Naive thymus-derived CD8-positive, alpha-beta T cell (primary cell): ENCODE measurements around the gene HIPK1. TPM values are rescaled to one million over a fixed set of nuclear protein-coding genes. Genes with fewer than 3 reads are reported as not detected.

Source experiments
- ATAC-seq, 2 donors: fragments of 150-1000 bp; cut with Tn5 transposase in 1 of 2; sonication (Bioruptor Pico), chemical (Tn5 transposase) in 1 of 2; 1 replicate in 1 of 2; 2 replicates in 1 of 2; pipeline ENCODE4 v1.10.0; 2021; ENCODE audit warnings: mild to moderate bottlenecking in 2 of 2, moderate library complexity in 2 of 2
- POLR2A ChIA-PET: fragments of 350-600 bp; sonication (Branson Sonifier 250); formaldehyde crosslinking; loops from one replicate; lab custom pipeline; 2021; ENCODE audit warnings: antibody characterized with exemption; lab: Charles Lee
- DNase-seq, 10 donors: peaks; one replicate each; pipeline versions ENCODE4 v3.0.0 to v3.0.0-alpha.2; 2020 to 2022
- H3K27ac Mint-ChIP-seq, 10 donors: one replicate each; pipeline ENCODE4 v1.8.0; 2020 to 2022; ENCODE audit warnings: mild to moderate bottlenecking in 10 of 10, mixed read lengths in 10 of 10, moderate library complexity in 4 of 10, inconsistent platforms in 1 of 10
- H3K27me3 Mint-ChIP-seq, 5 donors: one replicate each; pipeline ENCODE4 v1.8.0; 2021 to 2022; ENCODE audit warnings: mixed read lengths in 5 of 5
- H3K36me3 Mint-ChIP-seq, 3 donors: one replicate each; pipeline ENCODE4 v1.8.0; 2020 to 2022; ENCODE audit warnings: mixed read lengths in 3 of 3, mild to moderate bottlenecking in 2 of 3, inconsistent platforms in 1 of 3
- H3K4me1 Mint-ChIP-seq, 4 donors: one replicate each; pipeline ENCODE4 v1.8.0; 2021 to 2022; ENCODE audit warnings: mixed read lengths in 4 of 4
- H3K4me3 Mint-ChIP-seq, 10 donors: one replicate each; pipeline ENCODE4 v1.8.0; 2020 to 2022; ENCODE audit warnings: mild to moderate bottlenecking in 10 of 10, mixed read lengths in 10 of 10, moderate library complexity in 6 of 10, inconsistent platforms in 1 of 10
- H3K9me3 Mint-ChIP-seq, 9 donors: one replicate each; pipeline ENCODE4 v1.8.0; 2020 to 2022; ENCODE audit warnings: mixed read lengths in 9 of 9, mild to moderate bottlenecking in 3 of 9, inconsistent platforms in 1 of 9, moderate library complexity in 1 of 9
- polyA plus RNA-seq, 3 donors: library from polyadenylated mRNA; unstranded; fragments of 300-500 nt; fragmentation: Illumina TruSeq; gene quantifications; one replicate each; pipeline ENCODE4 v1.2.3, GENCODE V29; 2021
- total RNA-seq, 8 experiments: library from RNA in 2 of 8; stranded (reverse) in 2 of 8; gene quantifications; one replicate each; pipeline ENCODE4 v1.2.3 and lab custom pipeline; 2021 to 2026

HIPK1 gene
- total and polyA plus RNA-seq, 5 experiments from 2014 or later = 14.5 to 138 (median 19.3) TPM

DNA sequence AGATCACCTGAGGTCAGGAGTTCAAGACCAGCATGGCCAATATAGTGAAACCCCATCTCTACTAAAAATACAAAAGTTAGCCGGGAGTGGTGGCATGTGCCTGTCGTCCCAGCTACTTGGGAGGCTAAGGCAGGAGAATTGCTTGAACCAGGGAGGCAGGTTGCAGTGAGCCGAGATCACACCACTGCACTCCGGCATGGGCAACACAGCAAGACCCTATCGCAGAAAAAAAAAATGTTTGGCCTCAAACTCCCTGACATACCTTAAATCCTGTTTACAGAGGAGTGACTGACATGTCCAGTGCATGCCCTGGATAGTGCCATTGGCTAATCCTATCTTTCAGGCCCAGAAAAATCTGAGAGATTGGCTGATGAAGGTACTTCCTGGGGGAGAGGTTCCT, 12.2 kb upstream of the HIPK1 start:
- no peak for DNase-seq
- peaks cover 0 to 6% (median 0%) of the 10 kb centered on the region in 4 donors for H3K4me1 Mint-ChIP-seq
- peaks cover 0 to 9% (median 0%) of the 10 kb centered on the region in 3 donors for H3K36me3 Mint-ChIP-seq

DNA sequence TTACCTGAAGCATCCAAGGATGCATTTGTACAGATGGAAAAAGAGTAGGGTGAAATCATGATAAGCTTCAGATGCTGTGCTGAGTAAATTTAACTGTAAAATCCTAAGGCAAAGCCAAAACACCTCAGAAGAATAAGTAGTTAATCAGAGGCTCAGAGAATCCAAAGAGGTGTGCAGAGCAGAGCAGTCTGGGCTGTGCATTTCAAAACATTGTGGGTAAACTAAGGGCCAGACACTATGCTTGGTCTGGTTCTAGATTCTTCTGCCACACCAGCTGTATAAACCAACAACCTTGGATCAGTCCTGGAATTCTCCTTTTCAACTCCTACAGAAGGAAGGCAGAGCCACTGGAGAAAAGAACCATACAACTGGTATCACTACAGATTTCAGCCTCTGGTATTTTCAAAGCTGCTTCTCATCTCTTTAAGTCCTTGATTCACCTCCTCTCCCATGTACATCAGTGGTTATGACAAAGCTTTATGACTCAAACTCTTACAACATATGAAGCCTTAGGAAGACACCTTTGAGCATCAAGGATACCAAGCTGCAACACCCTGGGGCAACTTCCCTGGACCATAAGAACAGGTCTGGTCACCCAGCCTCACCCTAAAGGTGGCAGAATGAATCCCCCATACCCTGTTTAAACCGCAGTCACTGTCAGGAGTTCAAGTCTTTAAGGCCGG, 11.6 kb upstream of the HIPK1 start:
- H3K9me3 Mint-ChIP-seq = no peaks in the 10 kb centered on the region
- peaks cover 0 to 5% (median 0%) of the 10 kb centered on the region in 5 donors for H3K27me3 Mint-ChIP-seq
- DNase-seq (no peak), ATAC-seq (no peak)
- H3K4me3 Mint-ChIP-seq = no peak overlapping the region
- H3K27ac Mint-ChIP-seq = peak overlapping the region in 1 of 10 donors; percentile 44
- POLR2A ChIA-PET = interaction anchor here (0.8 kb wide), 1 partner anchor 12 kb away, joined by 3 read pairs; the partner anchor contains the start of gene HIPK1
- H3K4me1 Mint-ChIP-seq = peaks cover 0 to 6% (median 0%) of the 10 kb centered on the region in 4 donors
- H3K36me3 Mint-ChIP-seq = peaks cover 0 to 8% (median 0%) of the 10 kb centered on the region in 3 donors

More for the DNA sequence above, 12.2 kb upstream of the HIPK1 start:
- H3K9me3 Mint-ChIP-seq = no peaks in the 10 kb centered on the region
- ATAC-seq = no peak
- POLR2A ChIA-PET = interaction anchor here (0.7 to 1.8 kb wide), 2 partner anchors 12 to 28 kb away, joined by 3 to 8 read pairs; partner anchors contain the start of gene HIPK1
- no peak overlapping the region for H3K4me3 Mint-ChIP-seq
- H3K27me3 Mint-ChIP-seq = peaks cover 0 to 5% (median 0%) of the 10 kb centered on the region in 5 donors
- H3K27ac Mint-ChIP-seq = no peak overlapping the region

DNA sequence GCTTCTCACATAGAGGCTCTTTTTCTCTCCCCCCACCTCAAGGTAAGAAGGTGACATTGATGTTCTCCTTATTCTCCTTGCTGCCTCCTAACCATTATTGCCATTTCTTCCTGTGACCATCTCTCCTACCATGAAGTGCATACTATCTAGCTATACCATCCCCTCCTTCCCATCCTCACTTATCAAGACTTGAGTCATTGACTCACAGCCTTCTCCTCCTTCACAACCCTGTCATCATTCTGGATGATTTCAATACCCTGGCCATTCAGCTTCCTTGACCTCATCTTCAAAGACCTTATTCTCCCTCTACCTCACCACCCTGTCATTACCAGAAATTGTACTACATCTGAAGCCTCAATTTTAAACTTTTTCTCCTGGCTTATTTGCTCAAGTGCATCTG, 10.9 kb upstream of the HIPK1 start:
- no peak for DNase-seq
- no peak for ATAC-seq
- Mint-ChIP-seq H3K27ac (peak overlapping the region in 1 of 10 donors; percentile 44), H3K4me1 (peaks cover 0 to 3% (median 0%) of the 10 kb centered on the region in 4 donors), H3K9me3 (no peaks in the 10 kb centered on the region), H3K36me3 (peaks cover 0 to under 1% (median 0%) of the 10 kb centered on the region in 3 donors), H3K4me3 (no peak overlapping the region), H3K27me3 (peaks cover 0 to 5% (median 2%) of the 10 kb centered on the region in 5 donors)
- POLR2A ChIA-PET = no interaction called here

DNA sequence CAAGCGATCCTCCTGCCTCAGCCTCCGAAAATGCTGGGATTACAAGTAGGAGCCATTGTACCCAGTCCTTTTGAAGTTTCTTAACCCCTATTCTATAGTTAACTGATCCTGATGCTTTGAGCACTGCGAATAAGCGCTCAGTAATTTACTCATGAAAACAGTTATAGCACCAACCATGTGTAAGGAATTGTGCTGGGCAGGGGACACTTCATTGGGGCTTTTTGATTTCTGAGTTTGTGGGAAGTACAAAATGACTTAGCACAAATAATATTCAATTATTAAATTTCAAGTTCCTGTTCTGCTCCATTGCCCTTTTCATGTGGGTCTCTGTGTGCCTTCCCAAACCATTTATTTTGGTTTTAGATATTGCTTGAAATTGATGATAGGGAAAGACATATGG, 6.2 kb upstream of the HIPK1 start:
- no peak overlapping the region for H3K4me3 Mint-ChIP-seq

DNA sequence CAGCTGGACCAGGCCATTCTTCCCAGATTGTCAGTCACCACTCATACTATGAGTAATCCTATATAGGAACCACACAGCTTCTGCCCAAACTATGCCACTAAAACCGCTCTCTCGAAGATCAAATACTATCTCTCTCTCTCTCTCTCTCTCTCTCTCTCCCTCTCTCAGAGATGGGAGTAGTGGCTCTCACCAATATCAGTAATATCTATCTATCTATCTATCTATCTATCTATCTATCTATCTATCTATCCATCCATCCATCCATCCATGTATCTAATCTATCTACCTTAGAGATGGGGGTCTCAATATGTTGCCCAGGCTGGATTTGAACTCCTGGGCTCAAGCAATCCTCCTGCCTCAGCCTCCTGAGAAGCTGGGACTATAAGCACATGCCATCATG, 4.7 kb upstream of the HIPK1 start:
- no peak for ATAC-seq
- no peaks in the 10 kb centered on the region for H3K9me3 Mint-ChIP-seq
- no peak for DNase-seq
- no peak overlapping the region for H3K4me3 Mint-ChIP-seq
- H3K27me3 Mint-ChIP-seq = peaks cover 0 to 5% (median 0%) of the 10 kb centered on the region in 5 donors
- H3K36me3 Mint-ChIP-seq = no peaks in the 10 kb centered on the region
- POLR2A ChIA-PET = interaction anchor here (0.6 to 1.7 kb wide), 2 partner anchors 19 to 308 kb away, joined by 4 to 8 read pairs; partner anchors contain the start of genes AP4B1 and DCLRE1B
- no peak overlapping the region for H3K27ac Mint-ChIP-seq
- peaks cover 13 to 18% (median 15%) of the 10 kb centered on the region in 4 donors for H3K4me1 Mint-ChIP-seq

More for the DNA sequence above, 6.2 kb upstream of the HIPK1 start:
- Mint-ChIP-seq H3K4me1 (peaks cover 4 to 5% (median 4%) of the 10 kb centered on the region in 4 donors), H3K9me3 (no peaks in the 10 kb centered on the region), H3K36me3 (no peaks in the 10 kb centered on the region), H3K27ac (no peak overlapping the region), H3K27me3 (peaks cover 0 to 5% (median 2%) of the 10 kb centered on the region in 5 donors)
- POLR2A ChIA-PET = no interaction called here
- no peak for ATAC-seq
- DNase-seq = no peak

DNA sequence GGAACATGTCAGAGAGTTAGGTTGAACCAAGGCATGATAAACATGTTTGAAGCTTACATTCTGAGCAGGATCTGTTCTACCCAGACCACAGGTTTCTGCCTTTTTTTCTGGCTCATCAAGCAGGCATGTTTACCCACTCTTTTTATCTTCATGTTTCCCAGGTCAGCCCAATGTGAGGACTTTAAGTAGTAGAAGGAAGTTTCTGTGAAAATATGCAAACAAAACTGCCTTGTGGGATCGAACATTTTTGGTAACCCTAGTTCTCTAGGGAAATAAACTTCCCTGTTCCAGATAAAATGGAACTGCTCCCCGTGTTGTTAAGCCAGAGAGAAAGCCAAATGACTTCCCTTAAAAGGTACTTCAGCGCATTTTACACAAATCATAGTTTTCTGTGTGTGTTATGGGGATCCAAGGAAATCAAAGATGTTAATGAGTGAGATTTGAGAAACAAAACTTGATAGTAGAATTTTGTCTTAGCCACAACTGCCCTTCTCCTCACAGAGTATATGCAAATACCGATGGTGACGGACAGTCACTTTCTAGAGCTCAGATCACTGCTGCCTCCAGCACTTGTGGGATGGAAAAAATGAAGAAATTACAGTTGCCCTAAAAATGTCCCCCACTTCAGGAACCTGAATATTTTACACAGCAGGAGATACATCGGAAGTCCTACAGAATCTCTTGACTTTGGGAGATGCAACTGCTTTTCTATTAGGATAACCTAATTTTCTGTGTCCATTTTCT, 765 bp upstream of the HIPK1 start:
- Mint-ChIP-seq H3K27ac (peak overlapping the region; percentile 98 to 100 (median 100)), H3K9me3 (no peaks in the 10 kb centered on the region), H3K27me3 (peaks cover 0 to 4% (median 0%) of the 10 kb centered on the region in 5 donors), H3K36me3 (peaks cover 0 to 4% (median 2%) of the 10 kb centered on the region in 3 donors), H3K4me1 (peaks cover 34 to 49% (median 45%) of the 10 kb centered on the region in 4 donors), H3K4me3 (peak overlapping the region; percentile 82 to 100 (median 98))
- ATAC-seq (no peak), DNase-seq (no peak)
- POLR2A ChIA-PET = interaction anchor here (0.9 to 10.2 kb wide), 12 partner anchors 11 to 145 kb away, joined by 3 to 179 read pairs (median 14); partner anchors contain the start of genes AP4B1, DCLRE1B and RSBN1

DNA sequence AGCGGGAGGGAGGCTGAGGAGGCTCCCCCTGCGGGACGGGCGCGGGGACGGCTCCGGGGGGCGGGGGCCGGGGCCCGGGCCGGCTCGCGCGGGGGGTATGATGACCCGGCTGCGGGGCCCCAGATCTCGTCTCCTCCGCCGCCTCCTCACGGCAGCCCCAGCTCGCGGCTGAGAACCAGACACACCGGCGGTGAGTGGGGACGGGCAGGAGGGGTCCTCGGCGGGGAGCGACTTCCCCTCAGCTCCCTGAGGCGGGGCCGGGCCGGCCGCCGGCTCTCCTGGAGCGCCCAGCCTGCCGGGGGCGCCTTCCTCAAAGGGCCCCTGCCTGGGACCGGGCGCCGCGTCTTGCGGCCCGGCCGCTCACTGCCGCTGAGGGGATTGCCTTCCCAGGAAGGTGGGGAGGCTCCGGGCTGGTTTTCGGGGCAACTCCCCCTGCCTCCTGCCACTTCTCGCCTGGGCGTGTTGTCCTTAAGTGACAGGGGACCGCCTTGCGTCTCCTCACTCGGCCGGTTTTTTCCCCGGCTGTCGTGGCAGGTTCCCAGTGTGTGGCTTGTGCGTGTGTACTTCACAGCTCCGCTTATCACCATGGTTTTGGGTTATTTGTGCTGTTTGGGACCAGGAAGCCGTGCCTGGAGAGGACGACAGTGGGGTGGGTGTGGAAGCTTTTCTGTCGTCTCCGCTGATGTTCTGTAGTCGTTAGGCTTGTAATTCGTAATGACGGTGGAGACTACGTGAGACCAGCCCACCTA, 800 bp downstream of the HIPK1 start:
- DNase-seq = peak in 9 of 10 donors; percentile 39 to 92 (median 85)
- no peaks in the 10 kb centered on the region for H3K9me3 Mint-ChIP-seq
- ATAC-seq = peak; percentile 41 to 43
- peak overlapping the region; percentile 98 to 100 (median 99) for H3K27ac Mint-ChIP-seq
- POLR2A ChIA-PET = interaction anchor here (0.5 to 10.2 kb wide), 19 partner anchors 10 to 845 kb away, joined by 3 to 179 read pairs (median 5); partner anchors contain the start of genes AP4B1, BCL2L15, DCLRE1B and RSBN1
- H3K27me3 Mint-ChIP-seq = peaks cover 0 to 4% (median 0%) of the 10 kb centered on the region in 5 donors
- peak overlapping the region; percentile 82 to 100 (median 96) for H3K4me3 Mint-ChIP-seq
- peaks cover 0 to 4% (median 2%) of the 10 kb centered on the region in 3 donors for H3K36me3 Mint-ChIP-seq
- peaks cover 43 to 64% (median 58%) of the 10 kb centered on the region in 4 donors for H3K4me1 Mint-ChIP-seq

DNA sequence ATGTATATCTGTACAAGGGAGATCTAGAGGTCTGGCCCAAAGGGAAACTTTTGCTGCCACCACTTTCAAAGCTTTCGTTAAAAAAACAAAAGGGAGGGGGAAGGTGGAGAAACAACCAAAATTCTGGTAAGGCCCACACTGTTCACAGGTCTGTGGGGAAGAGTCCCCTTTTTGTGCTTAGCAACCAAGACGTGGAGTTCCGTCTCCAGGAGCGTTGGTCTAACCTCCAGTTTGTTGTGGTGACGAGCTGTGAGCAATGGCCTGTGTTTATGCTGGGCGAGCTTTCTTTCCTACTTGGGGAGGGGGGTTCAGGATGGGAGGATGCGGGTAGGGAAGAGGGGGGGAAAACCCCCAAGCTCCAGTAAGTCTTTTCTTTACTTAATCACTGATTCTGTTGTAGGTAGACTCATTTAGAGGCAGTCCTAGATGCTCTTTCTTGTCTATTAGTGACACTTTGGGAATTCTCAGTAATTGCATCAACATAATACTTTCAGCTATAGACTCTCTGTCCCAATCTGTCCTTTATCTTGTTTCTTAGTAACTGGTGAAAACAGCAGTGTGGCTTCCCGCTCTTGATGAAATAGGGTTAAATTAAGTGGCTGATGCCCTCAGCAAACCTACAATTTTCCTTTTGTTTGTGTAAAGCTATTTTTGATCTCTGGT, 1.5 kb downstream of the HIPK1 start:
- Mint-ChIP-seq H3K36me3 (peaks cover 0 to 8% (median 4%) of the 10 kb centered on the region in 3 donors), H3K4me3 (peak overlapping the region; percentile 82 to 98 (median 96)), H3K27me3 (peaks cover 0 to 4% (median 0%) of the 10 kb centered on the region in 5 donors), H3K27ac (peak overlapping the region; percentile 97 to 100 (median 99)), H3K4me1 (peaks cover 45 to 71% (median 62%) of the 10 kb centered on the region in 4 donors), H3K9me3 (no peaks in the 10 kb centered on the region)
- peak; percentile 47 to 91 (median 84) for DNase-seq
- POLR2A ChIA-PET = interaction anchor here (1.0 to 10.2 kb wide), 14 partner anchors 9 to 119 kb away, joined by 3 to 179 read pairs (median 10); partner anchors contain the start of genes AP4B1, BCL2L15, DCLRE1B and RSBN1
- peak; percentile 43 to 46 for ATAC-seq

DNA sequence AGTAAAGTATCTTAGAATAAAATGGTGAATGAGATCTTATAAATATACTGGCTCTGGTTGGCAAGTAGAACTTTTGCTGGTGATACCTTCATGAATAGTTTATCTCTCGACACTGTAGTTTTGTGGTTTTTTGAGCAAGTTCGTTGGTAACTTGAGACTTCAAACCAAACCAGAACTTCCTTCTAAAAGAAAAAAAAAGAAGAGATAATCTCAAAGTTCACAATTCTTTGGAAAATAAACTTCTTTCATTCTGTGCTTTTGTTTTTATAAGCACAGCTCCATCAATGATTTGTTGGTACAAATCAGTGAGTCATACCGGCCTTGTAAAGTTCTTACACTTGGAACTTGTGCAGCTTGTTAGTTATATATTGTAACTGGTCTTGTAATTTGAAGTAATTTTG, 2.3 kb downstream of the HIPK1 start:
- POLR2A ChIA-PET = interaction anchor here (0.7 to 10.2 kb wide), 11 partner anchors 8 to 411 kb away, joined by 3 to 179 read pairs (median 6); partner anchors contain the start of genes AP4B1, DCLRE1B and RSBN1
- Mint-ChIP-seq H3K27ac (peak overlapping the region; percentile 97 to 100 (median 99)), H3K27me3 (peaks cover 0 to 4% (median 0%) of the 10 kb centered on the region in 5 donors), H3K36me3 (peaks cover 0 to 8% (median 4%) of the 10 kb centered on the region in 3 donors), H3K4me3 (peak overlapping the region; percentile 82 to 98 (median 96)), H3K9me3 (no peaks in the 10 kb centered on the region), H3K4me1 (peaks cover 45 to 79% (median 66%) of the 10 kb centered on the region in 4 donors)
- ATAC-seq = peak; percentile 4 to 22
- peak in 4 of 10 donors; percentile 43 to 83 (median 74) for DNase-seq

DNA sequence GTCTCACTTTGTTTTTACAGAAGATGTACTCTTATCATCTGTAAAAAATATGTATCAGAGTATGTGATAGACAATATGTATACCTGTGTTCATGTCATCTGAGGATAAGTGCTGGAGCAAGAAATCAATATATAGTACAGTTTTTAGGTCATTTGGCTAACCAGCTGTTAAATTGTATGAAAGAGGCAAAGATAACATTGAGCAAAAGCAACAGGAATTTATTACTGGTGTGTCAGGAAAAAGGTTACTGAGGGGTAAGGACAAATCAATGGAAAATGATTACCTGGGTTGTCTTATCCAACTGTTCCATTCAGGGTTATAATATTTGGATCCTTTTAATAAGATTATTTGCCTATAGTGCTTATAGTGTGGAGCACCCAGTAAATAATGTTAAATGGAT, 4.9 kb downstream of the HIPK1 start:
- peaks cover 0 to 4% (median 0%) of the 10 kb centered on the region in 5 donors for H3K27me3 Mint-ChIP-seq
- H3K4me1 Mint-ChIP-seq = peaks cover 45 to 90% (median 75%) of the 10 kb centered on the region in 4 donors
- peak overlapping the region; percentile 97 to 100 (median 99) for H3K27ac Mint-ChIP-seq
- POLR2A ChIA-PET = interaction anchor here (0.6 to 10.2 kb wide), 3 partner anchors 13 to 41 kb away, joined by 3 to 179 read pairs (median 12); partner anchors contain the start of genes AP4B1 and DCLRE1B
- peak overlapping the region; percentile 82 to 98 (median 96) for H3K4me3 Mint-ChIP-seq
- DNase-seq (no peak), ATAC-seq (no peak)
- H3K36me3 Mint-ChIP-seq = peaks cover 4 to 9% (median 8%) of the 10 kb centered on the region in 3 donors
- no peaks in the 10 kb centered on the region for H3K9me3 Mint-ChIP-seq
